Uterus (tissue), 4 donors: ENCODE results near the gene DNASE2. TPM values are rescaled to one million over a fixed set of nuclear protein-coding genes. Genes with fewer than 3 reads are reported as not detected.

Experiments
- DNase-seq, 2 donors: peaks; one replicate each; pipeline ENCODE4 v3.0.0-alpha.2; 2019 to 2020
- H3K27ac ChIP-seq, 2 donors: fragments of 200-600 bp; sonication (generic); 1 replicate in 1 of 2; 2 replicates in 1 of 2; pipeline ENCODE4 v1.5.1; 2016 to 2018
- H3K27me3 ChIP-seq, 2 donors: fragments of 200-600 bp; sonication (generic); one replicate each; pipeline ENCODE4 v1.5.1; 2018 to 2019; ENCODE audit warnings: control low read depth in 1 of 2
- H3K36me3 ChIP-seq, 2 donors: fragments of 200-600 bp; sonication (generic); one replicate each; pipeline ENCODE4 v1.5.1; 2019; ENCODE audit warnings: control low read depth in 1 of 2
- H3K4me1 ChIP-seq, 2 donors: fragments of 200-600 bp; sonication (generic); one replicate each; pipeline ENCODE4 v1.5.1; 2018 to 2019; ENCODE audit warnings: control low read depth in 1 of 2
- H3K4me3 ChIP-seq, 2 donors: fragments of 200-600 bp; sonication (generic); 1 replicate in 1 of 2; 2 replicates in 1 of 2; pipeline ENCODE4 v1.5.1; 2018 to 2019; ENCODE audit warnings: mild to moderate bottlenecking in 1 of 2
- H3K9me3 ChIP-seq, 2 donors: fragments of 200-600 bp; sonication (generic); one replicate each; pipeline ENCODE4 v1.5.1; 2019; ENCODE audit warnings: control low read depth in 1 of 2
- CTCF ChIP-seq, 4 experiments: fragments of 200-600 bp in 2 of 4; fragments of 450-650 bp in 2 of 4; sonication (generic) in 2 of 4; IDR thresholded peaks; one replicate each; pipeline ENCODE4 v1.5.1; 2016 to 2019; ENCODE audit warnings: antibody characterized with exemption in 4 of 4, mild to moderate bottlenecking in 2 of 4, moderate library complexity in 1 of 4
- POLR2A ChIP-seq, 2 donors: fragments of 450-650 bp; IDR thresholded peaks; one replicate each; pipeline ENCODE4 v1.6.1; 2016; ENCODE audit warnings: antibody characterized with exemption in 2 of 2, mild to moderate bottlenecking in 1 of 2, moderate library complexity in 1 of 2
- intact Hi-C: fragments of 100-400 bp; cut with DNase I; formaldehyde crosslinking; loops from one replicate; pipeline ENCODE4 v1.15.1; 2023; ENCODE audit warnings: low total_unique reads
- total RNA-seq, 4 donors: library from RNA; depleted of rRNA in 3 of 4; stranded (reverse); fragments of >200 nt in 3 of 4; gene quantifications; one replicate each; pipeline versions ENCODE4 v1.1.0 to v1.2.4, GENCODE V29; 2014 to 2023
- donor health status: DM: yes; HTN: yes; CAD: no.

DNASE2 gene
- total RNA-seq, 4 donors from 2014 or later, result 19.0 to 65.8 (median 31.0) TPM

DNA sequence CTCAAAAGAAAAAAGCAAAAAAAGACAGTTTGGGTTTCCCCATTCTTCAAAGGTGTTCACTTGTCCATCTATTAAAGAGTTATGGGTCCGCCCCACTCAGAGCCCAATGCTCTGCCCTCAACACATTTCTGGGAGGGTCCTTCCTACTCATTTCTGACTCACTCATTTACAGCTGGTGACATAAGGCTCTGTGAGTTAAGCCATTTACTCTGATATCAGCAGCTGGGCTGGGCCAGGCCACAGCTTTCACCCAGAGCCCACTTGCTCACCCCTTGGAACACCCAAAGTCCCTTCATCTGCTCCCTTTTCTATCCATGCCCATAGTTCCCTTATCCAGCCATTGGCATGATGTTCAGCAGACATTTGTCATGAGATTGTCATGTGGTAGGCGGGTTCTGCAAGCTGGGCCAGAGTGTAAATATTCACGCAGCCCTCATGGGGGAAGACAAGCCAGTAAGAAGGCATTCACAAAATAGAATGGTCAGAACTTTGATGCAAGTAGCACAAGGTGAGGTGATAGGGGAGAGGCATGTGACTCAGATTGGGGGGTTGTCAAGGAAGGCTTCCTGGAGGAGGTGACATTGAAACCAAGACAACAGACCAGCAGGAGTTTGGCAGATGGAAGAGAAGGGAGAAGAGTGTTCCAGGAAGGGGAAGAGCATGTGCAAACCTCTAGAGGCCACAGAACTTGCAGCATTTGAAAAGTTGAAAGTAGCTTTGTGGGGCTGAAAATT is 37.1 kb downstream of the DNASE2 start:
- intact Hi-C loops, result loop anchor here (5.0 kb wide), 1 partner anchor 77 kb away; no protein-coding TSS in a partner anchor
- Histone ChIP-seq H3K36me3 (no peaks in the 10 kb centered on the region), H3K4me3 (no peak overlapping the region), H3K9me3 (no peaks in the 10 kb centered on the region), H3K4me1 (peaks cover 0 to 6% of the 10 kb centered on the region in 2 donors), H3K27me3 (peaks cover 16 to 30% of the 10 kb centered on the region in 2 donors), H3K27ac (no peak overlapping the region)
- DNase-seq, result no peak
- TF ChIP-seq CTCF (IDR thresholded peaks at IDR 0.05), result no peak
- no peak for TF ChIP-seq POLR2A (IDR thresholded peaks at IDR 0.05)

- no peak for DNase-seq
- Histone ChIP-seq H3K36me3 (no peaks in the 10 kb centered on the region), H3K27me3 (peaks cover 22 to 37% of the 10 kb centered on the region in 2 donors), H3K4me3 (no peak overlapping the region), H3K4me1 (peaks cover 0 to 12% of the 10 kb centered on the region in 2 donors), H3K9me3 (no peaks in the 10 kb centered on the region), H3K27ac (no peak overlapping the region)
- TF ChIP-seq CTCF (IDR thresholded peaks at IDR 0.05), result no peak
- no peak for TF ChIP-seq POLR2A (IDR thresholded peaks at IDR 0.05)
- intact Hi-C loops, result loop anchor here (5.0 kb wide), 1 partner anchor 76 kb away; no protein-coding TSS in a partner anchor
Measured at GRCh38 chr19:12843328-12843727, 37.9 kb downstream of the DNASE2 start.

DNA sequence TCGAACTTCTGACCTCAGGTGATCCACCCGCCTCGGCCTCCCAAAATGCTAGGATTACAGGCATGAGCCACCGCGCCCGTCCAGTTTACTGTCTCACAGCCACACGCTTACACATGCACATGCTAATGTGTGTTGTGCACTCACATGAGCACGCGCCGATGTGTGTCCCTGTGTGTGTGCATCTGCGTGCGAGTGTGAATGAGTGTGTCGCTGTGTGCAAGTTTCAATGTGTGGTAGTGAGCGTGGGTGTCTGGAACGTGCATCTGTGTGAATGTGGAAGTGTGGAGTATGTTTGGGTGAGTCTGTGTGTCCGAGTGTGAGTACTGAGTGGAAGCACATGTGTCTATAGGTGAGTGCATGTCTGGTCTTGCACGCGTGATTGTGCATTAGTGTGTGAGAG is 38.7 kb downstream of the DNASE2 start:
- H3K4me1 ChIP-seq, result peaks cover 0 to 16% of the 10 kb centered on the region in 2 donors
- intact Hi-C loops, result loop anchor here (5.0 kb wide), 1 partner anchor 75 kb away; no protein-coding TSS in a partner anchor
- peaks cover 25 to 43% of the 10 kb centered on the region in 2 donors for H3K27me3 ChIP-seq
- TF ChIP-seq CTCF (IDR thresholded peaks at IDR 0.05) (no peak), POLR2A (IDR thresholded peaks at IDR 0.05) (no peak)
- H3K27ac ChIP-seq, result no peak overlapping the region
- H3K4me3 ChIP-seq, result no peak overlapping the region
- DNase-seq, result no peak
- H3K9me3 ChIP-seq, result no peaks in the 10 kb centered on the region
- no peaks in the 10 kb centered on the region for H3K36me3 ChIP-seq

- no peak for DNase-seq
- TF ChIP-seq POLR2A (IDR thresholded peaks at IDR 0.05) (no peak), CTCF (IDR thresholded peaks at IDR 0.05) (no peak)
- Histone ChIP-seq H3K27ac (no peak overlapping the region), H3K36me3 (no peaks in the 10 kb centered on the region), H3K4me1 (peaks cover 0 to 16% of the 10 kb centered on the region in 2 donors), H3K27me3 (peaks cover 32 to 44% of the 10 kb centered on the region in 2 donors), H3K9me3 (no peaks in the 10 kb centered on the region), H3K4me3 (no peak overlapping the region)
- intact Hi-C loops, result loop anchor here (5.0 kb wide), 1 partner anchor 74 kb away; no protein-coding TSS in a partner anchor
Measured at GRCh38 chr19:12841094-12841493, 40.2 kb downstream of the DNASE2 start.
